H1 (cell line): ENCODE data around the gene YBX2. TPM values are rescaled to one million over a fixed set of nuclear protein-coding genes. Genes with fewer than 3 reads are reported as not detected.
A peak's percentile ranks its signal among the peaks of the same experiment; 100 is the strongest.

Source experiments
- CTCF ChIA-PET: fragments of 300-600 bp; sonication (Branson Sonifier 250); formaldehyde crosslinking; loops from one replicate; lab custom pipeline; 2021; ENCODE audit not compliant: partially characterized antibody; lab: Charles Lee
- POLR2A ChIA-PET: fragments of 300-600 bp; sonication (Branson Sonifier 250); formaldehyde crosslinking; loops from one replicate; lab custom pipeline; 2021; ENCODE audit warnings: inconsistent platforms; ENCODE audit not compliant: partially characterized antibody; lab: Charles Lee
- DNase-seq, 2 experiments: peaks; one replicate each; pipeline versions ENCODE4 v3.0.0 to v3.0.0-alpha.2; 2010 to 2022; ENCODE audit warnings: low spot score in 2 of 2, low read depth in 1 of 2, mixed read lengths in 1 of 2
- FAIRE-seq: peaks from 2 replicates; lab custom pipeline; 2011; peaks lifted over from hg19 to GRCh38; lab: Jason Lieb, UNC
- H2AFZ ChIP-seq: 2 replicates; pipeline ENCODE4 v1.8.1; 2012; ENCODE audit warnings: low read length, inconsistent platforms
- H2AK5ac ChIP-seq: 2 replicates; pipeline ENCODE4 v1.6.1; 2013; ENCODE audit warnings: low read depth, low read length
- H2BK120ac ChIP-seq: replicated peaks from 2 replicates; pipeline ENCODE3; 2013; ENCODE audit warnings: low read depth, low read length, inconsistent platforms
- H2BK12ac ChIP-seq: 2 replicates; pipeline ENCODE4 v1.6.1; 2013; ENCODE audit warnings: low read depth, low read length
- H2BK15ac ChIP-seq: 2 replicates; pipeline ENCODE4 v1.6.1; 2013; ENCODE audit warnings: low read length
- H2BK20ac ChIP-seq: 2 replicates; pipeline ENCODE4 v1.6.1; 2013; ENCODE audit warnings: low read length
- H2BK5ac ChIP-seq: 2 replicates; pipeline ENCODE4 v1.6.1; 2013; ENCODE audit warnings: low read depth, low read length
- H3K14ac ChIP-seq: 2 replicates; pipeline ENCODE4 v1.6.1; 2013; ENCODE audit warnings: inconsistent platforms; ENCODE audit not compliant: insufficient read length
- H3K18ac ChIP-seq: 2 replicates; pipeline ENCODE4 v1.6.1; 2013; ENCODE audit warnings: low read length; ENCODE audit errors: extremely low read depth
- H3K23ac ChIP-seq: 2 replicates; pipeline ENCODE4 v1.6.1; 2013; ENCODE audit warnings: inconsistent platforms; ENCODE audit not compliant: insufficient read length
- H3K23me2 ChIP-seq: 2 replicates; pipeline ENCODE4 v1.6.1; 2013; ENCODE audit warnings: low read depth, low read length
- H3K27ac ChIP-seq: 2 replicates; pipeline ENCODE4 v1.6.1; 2011; ENCODE audit warnings: low read depth, low read length, inconsistent platforms
- H3K27me3 ChIP-seq, 4 experiments: replicated peaks in 1 of 4; 1 replicate in 1 of 4; 2 replicates in 3 of 4; pipeline versions ENCODE4 v1.6.1 to v1.8.1; 2011 to 2013; ENCODE audit warnings: low read length in 3 of 4, mild to moderate bottlenecking in 3 of 4, inconsistent platforms in 2 of 4, mixed read lengths in 2 of 4, moderate library complexity in 1 of 4; ENCODE audit not compliant: control insufficient read depth in 3 of 4, insufficient read depth in 3 of 4; ENCODE audit errors: extremely low read depth in 1 of 4
- H3K36me3 ChIP-seq, 4 experiments: 2 replicates each; pipeline versions ENCODE4 v1.6.1 to v1.8.1; 2011 to 2013; ENCODE audit warnings: mild to moderate bottlenecking in 4 of 4, low read length in 3 of 4, moderate library complexity in 2 of 4, control low read depth in 1 of 4, inconsistent platforms in 1 of 4; ENCODE audit not compliant: insufficient read depth in 4 of 4, control insufficient read depth in 2 of 4
- H3K4ac ChIP-seq: replicated peaks from 2 replicates; pipeline ENCODE3; 2013; ENCODE audit warnings: low read length, low read depth, mixed read lengths, inconsistent platforms; ENCODE audit not compliant: insufficient read length
- H3K4me1 ChIP-seq, 4 experiments: replicated peaks in 1 of 4; 1 replicate in 1 of 4; 2 replicates in 3 of 4; pipeline versions ENCODE4 v1.6.1 to v1.8.1; 2011 to 2013; ENCODE audit warnings: low read length in 3 of 4, inconsistent platforms in 2 of 4, mixed read lengths in 1 of 4; ENCODE audit not compliant: insufficient read depth in 4 of 4, control insufficient read depth in 3 of 4
- H3K4me2 ChIP-seq, 2 experiments: 2 replicates each; pipeline versions ENCODE4 v1.6.1 to v1.8.1; 2011 to 2013; ENCODE audit warnings: low read depth in 2 of 2, low read length in 2 of 2, control low read depth in 1 of 2, inconsistent platforms in 1 of 2, mild to moderate bottlenecking in 1 of 2; ENCODE audit not compliant: insufficient read depth in 1 of 2
- H3K4me3 ChIP-seq, 4 experiments: fragments of 200-600, 300-600 bp in 1 of 4; sonication (generic), shearing (Covaris generic), sonication (Bioruptor Twin) in 1 of 4; 2 replicates each; pipeline versions ENCODE4 v1.5.1 to v1.8.1; 2011 to 2016; ENCODE audit warnings: low read length in 4 of 4, low read depth in 3 of 4, control low read depth in 2 of 4, inconsistent platforms in 2 of 4, mild to moderate bottlenecking in 2 of 4, mixed read lengths in 1 of 4, moderate library complexity in 1 of 4; ENCODE audit not compliant: insufficient read depth in 2 of 4; ENCODE audit errors: extremely low read depth in 1 of 4
- H3K56ac ChIP-seq: replicated peaks from 2 replicates; pipeline ENCODE3; 2013; ENCODE audit warnings: low read depth, mild to moderate bottlenecking, mixed read lengths, low read length, inconsistent platforms; ENCODE audit not compliant: insufficient read length
- H3K79me1 ChIP-seq: 2 replicates; pipeline ENCODE4 v1.6.1; 2013; ENCODE audit warnings: low read depth, low read length, control low read depth
- H3K79me2 ChIP-seq, 2 experiments: 2 replicates each; pipeline versions ENCODE4 v1.6.1 to v1.8.1; 2012 to 2013; ENCODE audit warnings: low read length in 2 of 2, mild to moderate bottlenecking in 2 of 2, inconsistent platforms in 1 of 2; ENCODE audit not compliant: insufficient read depth in 2 of 2, control insufficient read depth in 1 of 2
- H3K9ac ChIP-seq, 4 experiments: replicated peaks in 1 of 4; 1 replicate in 1 of 4; 2 replicates in 3 of 4; pipeline versions ENCODE4 v1.6.1 to v1.8.1; 2011 to 2013; ENCODE audit warnings: low read depth in 3 of 4, low read length in 3 of 4, control low read depth in 2 of 4, mild to moderate bottlenecking in 2 of 4, moderate library complexity in 2 of 4, inconsistent platforms in 1 of 4; ENCODE audit errors: extremely low read depth in 1 of 4
- H3K9me3 ChIP-seq, 2 experiments: 2 replicates each; pipeline versions ENCODE4 v1.6.1 to v1.8.1; 2012 to 2013; ENCODE audit warnings: mild to moderate bottlenecking in 2 of 2, moderate library complexity in 2 of 2, control low read depth in 1 of 2, inconsistent platforms in 1 of 2, low read depth in 1 of 2, low read length in 1 of 2, mixed read lengths in 1 of 2; ENCODE audit not compliant: insufficient read depth in 2 of 2
- H4K20me1 ChIP-seq, 2 experiments: replicated peaks in 1 of 2; 2 replicates each; pipeline versions ENCODE3 to v1.8.1; 2011 to 2013; ENCODE audit warnings: inconsistent platforms in 2 of 2, low read length in 2 of 2, mild to moderate bottlenecking in 1 of 2; ENCODE audit not compliant: insufficient read depth in 2 of 2, control insufficient read depth in 1 of 2
- H4K5ac ChIP-seq: 2 replicates; pipeline ENCODE4 v1.6.1; 2013; ENCODE audit warnings: low read length, low read depth, mixed read lengths, inconsistent platforms; ENCODE audit not compliant: insufficient read length
- H4K8ac ChIP-seq: 2 replicates; pipeline ENCODE4 v1.8.0; 2013; ENCODE audit warnings: mild to moderate bottlenecking, moderate library complexity, low read length, inconsistent platforms; ENCODE audit not compliant: insufficient read depth; ENCODE audit errors: extremely low read depth
- H4K91ac ChIP-seq: replicated peaks from 2 replicates; pipeline ENCODE3; 2013; ENCODE audit warnings: low read length, mixed read lengths, inconsistent platforms; ENCODE audit not compliant: insufficient read length
- CBX5 ChIP-seq: fragments of 300-800, 300-1000 bp; sonication (generic); IDR thresholded peaks from 2 replicates; pipeline ENCODE4 v1.7.1; 2016; ENCODE audit warnings: antibody characterized with exemption, low read length, low read depth
- SIN3A ChIP-seq, 2 experiments: IDR thresholded peaks in 1 of 2; conservative IDR thresholded peaks in 1 of 2; 2 replicates each; pipeline ENCODE4 v1.6.1; 2011 to 2012; ENCODE audit warnings: low read length in 2 of 2, improper control_type of control experiment in 1 of 2, low read depth in 1 of 2, mild to moderate bottlenecking in 1 of 2
- SP4 ChIP-seq: IDR thresholded peaks from 2 replicates; pipeline ENCODE4 v1.6.1; 2012; ENCODE audit warnings: low read length, inconsistent platforms
- TAF1 ChIP-seq: IDR thresholded peaks from 2 replicates; pipeline ENCODE4 v1.6.1; 2011; ENCODE audit warnings: mild to moderate bottlenecking, low read depth, low read length
- TAF7 ChIP-seq: optimal IDR thresholded peaks from 2 replicates; pipeline ENCODE3; 2011; ENCODE audit warnings: low read depth, mild to moderate bottlenecking, inconsistent platforms, low read length, moderate library complexity, borderline replicate concordance
- TBP ChIP-seq: IDR thresholded peaks from 2 replicates; pipeline ENCODE4 v1.6.1; 2011; ENCODE audit warnings: low read depth, low read length, improper control_type of control experiment
- WGBS, 2 experiments: shearing (Covaris generic) in 1 of 2; methylation state at CpG; one replicate each; pipeline versions ENCODE4 v1.1.6 to v1.1.7; 2013 to 2015; ENCODE audit warnings: low lambda C conversion rate in 2 of 2, mixed read lengths in 2 of 2, inconsistent platforms in 1 of 2, low coverage in 1 of 2, missing lambda C conversion rate in 1 of 2; ENCODE audit not compliant: insufficient replicate concordance in 2 of 2, insufficient coverage in 1 of 2, insufficient read length in 1 of 2; ENCODE audit errors: extremely low coverage in 1 of 2, missing lambda C conversion rate in 1 of 2; 5-methylcytosine and 5-hydroxymethylcytosine counted together
- polyA plus RNA-seq, 7 experiments: library from polyadenylated mRNA; depleted of rRNA in 3 of 7; stranded (reverse) in 5 of 7; unstranded in 2 of 7; fragments of >200 nt in 5 of 7; fragments of 200-250 nt in 2 of 7; gene quantifications; 1 replicate in 5 of 7; 2 replicates in 1 of 7; 4 replicates in 1 of 7; pipeline versions ENCODE4 v1.2.1 to v1.2.3, GENCODE V29; 2011 to 2013; ENCODE audit warnings: missing spikeins in 2 of 7, mixed read lengths in 2 of 7
- total RNA-seq: library from RNA; stranded (reverse); fragmentation: NEBNext Ultra II Directional; extraction: Animal tissue kit (Norgen Biotek cat#: 25700); gene quantifications from 2 replicates; pipeline ENCODE4 v1.2.1, GENCODE V29; 2021
- TF ChIP-seq, protein P1 (sequence below): IDR thresholded peaks from 2 replicates; pipeline ENCODE4 v1.6.1; 2011; ENCODE audit warnings: low read length, improper control_type of control experiment
- TF ChIP-seq, protein P2 (sequence below): IDR thresholded peaks from 2 replicates; pipeline ENCODE4 v1.6.1; 2012; ENCODE audit warnings: low read length, inconsistent platforms

YBX2 gene
- total and polyA plus RNA-seq, 2 of the 8 experiments (the other 6 are each of a cell fraction or from before 2014, with no cell fraction given), result 19.2 to 30.5 TPM

DNA sequence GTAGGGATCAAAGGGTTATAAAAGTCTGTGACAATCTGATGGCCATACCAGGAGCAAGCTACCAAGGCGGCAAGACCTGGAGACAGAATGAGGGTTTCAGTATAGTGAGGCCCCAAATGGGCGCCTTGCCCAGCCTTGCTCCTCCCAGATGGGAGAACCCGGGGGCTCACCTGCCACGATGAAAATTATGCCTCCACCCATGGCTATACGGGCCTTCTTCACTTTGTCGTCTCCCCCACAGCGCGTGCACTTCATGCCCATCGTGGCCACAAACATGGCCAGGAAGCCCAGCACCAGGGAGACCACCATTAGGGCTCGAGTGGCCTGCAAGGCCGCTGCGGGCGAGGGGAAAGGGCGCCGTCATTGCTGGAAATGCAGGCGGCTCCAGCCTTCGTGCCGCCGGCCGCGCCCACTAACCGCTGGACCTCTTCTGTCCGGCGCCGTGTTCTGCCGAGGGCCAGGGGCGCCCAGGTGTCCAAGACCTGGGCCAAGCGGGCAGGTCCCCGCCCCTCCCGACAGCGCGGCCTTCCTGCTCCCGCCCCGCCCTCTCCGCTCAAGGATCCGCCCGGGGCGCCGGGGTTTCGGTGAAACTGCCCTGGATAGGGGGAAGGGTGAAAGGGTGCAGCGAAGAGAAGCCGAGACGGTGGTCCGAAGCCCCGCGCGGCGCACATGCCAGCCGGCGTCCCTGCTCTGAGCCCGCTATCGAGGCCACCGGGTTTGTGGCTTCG, 33.6 kb downstream of the YBX2 start:
- H3K4me1 ChIP-seq, result peaks cover 4 to 15% (median 6%) of the 10 kb centered on the region in 4 experiments; a peak in 6 of 7 replicates
- ChIA-PET POLR2A (interaction anchor here (0.5 to 13.7 kb wide), 29 partner anchors 9 to 663 kb away, joined by 3 to 161 read pairs (median 6); partner anchors contain the start of genes ACADVL, ACAP1, CTDNEP1 and DLG4), CTCF (interaction anchor here (1.0 to 1.5 kb wide), 4 partner anchors 12 to 47 kb away, joined by 3 to 4 read pairs (median 4); no protein-coding TSS in a partner anchor)
- no peaks in the 10 kb centered on the region for H3K27me3 ChIP-seq
- H3K79me2 ChIP-seq, result peaks cover 0 to 31% of the 10 kb centered on the region in 2 experiments; a peak in 2 of 4 replicates
- peak overlapping the region; percentile 93 to 98 (median 96) for H3K4me3 ChIP-seq
- H4K91ac ChIP-seq, result peak overlapping the region; percentile 44
- H4K20me1 ChIP-seq, result peaks cover 6 to 11% of the 10 kb centered on the region in 2 experiments
- no peak overlapping the region for H3K14ac ChIP-seq
- H2BK12ac ChIP-seq, result peak overlapping the region; percentile 92; the same call in 1 of the 2 replicates
- H3K79me1 ChIP-seq, result peaks cover 9% of the 10 kb centered on the region
- FAIRE-seq (no peak), DNase-seq (peak in 1 of 2 experiments; percentile 86)
- H2BK15ac ChIP-seq, result peak overlapping the region; percentile 18; the same call in 1 of the 2 replicates
- H3K4me2 ChIP-seq, result peak overlapping the region; percentile 91 to 97
- H3K23me2 ChIP-seq, result peaks cover 13% of the 10 kb centered on the region
- H3K27ac ChIP-seq, result peak overlapping the region; percentile 91
- peak overlapping the region; percentile 87 for H3K18ac ChIP-seq
- H4K8ac ChIP-seq, result peak overlapping the region; percentile 98
- H2AK5ac ChIP-seq, result peak overlapping the region; percentile 66; the same call in 1 of the 2 replicates
- peaks cover 0 to 33% (median 16%) of the 10 kb centered on the region in 4 experiments; a peak in 5 of 8 replicates for H3K36me3 ChIP-seq
- peak overlapping the region; percentile 52 for H3K56ac ChIP-seq
- peak overlapping the region; percentile 98 for H2BK5ac ChIP-seq
- H2BK120ac ChIP-seq, result no peak overlapping the region
- H4K5ac ChIP-seq, result peak overlapping the region; percentile 67
- H3K4ac ChIP-seq, result peak overlapping the region; percentile 57
- no peak overlapping the region for H2AFZ ChIP-seq
- no peak overlapping the region for H2BK20ac ChIP-seq
- H3K23ac ChIP-seq, result no peak overlapping the region
- no peaks in the 10 kb centered on the region for H3K9me3 ChIP-seq
- peak overlapping the region; percentile 94 to 98 (median 96) for H3K9ac ChIP-seq
- WGBS, 2 experiments, result 7% methylated on average over 28 of the region's 54 CpGs; no CpG with 5 or more reads in 1 of the 2 experiments
- TF ChIP-seq, protein P1, sequence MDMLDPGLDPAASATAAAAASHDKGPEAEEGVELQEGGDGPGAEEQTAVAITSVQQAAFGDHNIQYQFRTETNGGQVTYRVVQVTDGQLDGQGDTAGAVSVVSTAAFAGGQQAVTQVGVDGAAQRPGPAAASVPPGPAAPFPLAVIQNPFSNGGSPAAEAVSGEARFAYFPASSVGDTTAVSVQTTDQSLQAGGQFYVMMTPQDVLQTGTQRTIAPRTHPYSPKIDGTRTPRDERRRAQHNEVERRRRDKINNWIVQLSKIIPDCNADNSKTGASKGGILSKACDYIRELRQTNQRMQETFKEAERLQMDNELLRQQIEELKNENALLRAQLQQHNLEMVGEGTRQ, result no peak
- TF ChIP-seq SIN3A (conservative IDR thresholded peaks at IDR 0.05 in 1 of 2, IDR thresholded peaks at IDR 0.05 in 1 of 2; ENCODE audit: low read depth in 1 of 2, low read length in 2 of 2) (peak in 1 of 2 experiments; percentile 33; a peak in 1 of 4 replicates), SP4 (peak; percentile 28; the same call in 1 of the 2 replicates), TAF1 (peak; percentile 92), TAF7 (peak; percentile 70), CBX5 (no peak), TBP (peak; percentile 83)
- TF ChIP-seq, protein P2, sequence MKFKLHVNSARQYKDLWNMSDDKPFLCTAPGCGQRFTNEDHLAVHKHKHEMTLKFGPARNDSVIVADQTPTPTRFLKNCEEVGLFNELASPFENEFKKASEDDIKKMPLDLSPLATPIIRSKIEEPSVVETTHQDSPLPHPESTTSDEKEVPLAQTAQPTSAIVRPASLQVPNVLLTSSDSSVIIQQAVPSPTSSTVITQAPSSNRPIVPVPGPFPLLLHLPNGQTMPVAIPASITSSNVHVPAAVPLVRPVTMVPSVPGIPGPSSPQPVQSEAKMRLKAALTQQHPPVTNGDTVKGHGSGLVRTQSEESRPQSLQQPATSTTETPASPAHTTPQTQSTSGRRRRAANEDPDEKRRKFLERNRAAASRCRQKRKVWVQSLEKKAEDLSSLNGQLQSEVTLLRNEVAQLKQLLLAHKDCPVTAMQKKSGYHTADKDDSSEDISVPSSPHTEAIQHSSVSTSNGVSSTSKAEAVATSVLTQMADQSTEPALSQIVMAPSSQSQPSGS, result no peak
